NCI-H1105 (cell line): ENCODE data around the gene CILP2.

Experiments
- DNase-seq: peaks from one replicate; lab custom pipeline; 2025; lab: John Stamatoyannopoulos, UW

Gene CILP2

GRCh38 chr19:19529783-19530422 lies 8.2 kb upstream of the CILP2 start:
- no peak for DNase-seq

GRCh38 chr19:19530423-19530804 lies 7.7 kb upstream of the CILP2 start:
- DNase-seq: no peak

GRCh38 chr19:19530889-19531288 lies 7.2 kb upstream of the CILP2 start:
- DNase-seq: no peak

GRCh38 chr19:19531951-19532805 lies 5.9 kb upstream of the CILP2 start:
- peak; percentile 62 for DNase-seq

- DNase-seq: no peak
Observed at GRCh38 chr19:19532806-19533701, 5.0 kb upstream of the CILP2 start.

- no peak for DNase-seq
Observed at GRCh38 chr19:19533841-19534240, 4.2 kb upstream of the CILP2 start.

- no peak for DNase-seq
Observed at GRCh38 chr19:19534556-19535265, 3.4 kb upstream of the CILP2 start.

- no peak for DNase-seq
Observed at GRCh38 chr19:19535311-19536191, 2.5 kb upstream of the CILP2 start.

GRCh38 chr19:19537075-19538048 lies 703 bp upstream of the CILP2 start:
- no peak for DNase-seq

- DNase-seq: no peak
Observed at GRCh38 chr19:19538785-19539166, 711 bp downstream of the CILP2 start.

- DNase-seq: no peak
Observed at GRCh38 chr19:19539698-19540063, 1.6 kb downstream of the CILP2 start.

GRCh38 chr19:19540064-19540714 lies 2.1 kb downstream of the CILP2 start:
- DNase-seq: no peak

GRCh38 chr19:19540715-19541515 lies 2.9 kb downstream of the CILP2 start:
- no peak for DNase-seq

- no peak for DNase-seq
Observed at GRCh38 chr19:19541616-19542015, 3.6 kb downstream of the CILP2 start.

- DNase-seq: no peak
Observed at GRCh38 chr19:19542507-19542906, 4.4 kb downstream of the CILP2 start.

GRCh38 chr19:19543101-19543500 lies 5.0 kb downstream of the CILP2 start:
- no peak for DNase-seq

- DNase-seq: no peak
Observed at GRCh38 chr19:19543640-19544039, 5.6 kb downstream of the CILP2 start.

GRCh38 chr19:19544257-19544953 lies 6.3 kb downstream of the CILP2 start:
- no peak for DNase-seq
